Central memory CD4-positive, alpha-beta T cell (primary cell): ENCODE results near the gene PRG3.

Experiments used
- DNase-seq: peaks from one replicate; pipeline ENCODE4 v3.0.0; 2022
- total RNA-seq, 3 experiments: gene quantifications; one replicate each; lab custom pipeline; 2026; lab: John Stamatoyannopoulos, UW

PRG3 gene, protein sequence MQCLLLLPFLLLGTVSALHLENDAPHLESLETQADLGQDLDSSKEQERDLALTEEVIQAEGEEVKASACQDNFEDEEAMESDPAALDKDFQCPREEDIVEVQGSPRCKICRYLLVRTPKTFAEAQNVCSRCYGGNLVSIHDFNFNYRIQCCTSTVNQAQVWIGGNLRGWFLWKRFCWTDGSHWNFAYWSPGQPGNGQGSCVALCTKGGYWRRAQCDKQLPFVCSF
- total RNA-seq: 0 reads per million in 3 experiments

DNA sequence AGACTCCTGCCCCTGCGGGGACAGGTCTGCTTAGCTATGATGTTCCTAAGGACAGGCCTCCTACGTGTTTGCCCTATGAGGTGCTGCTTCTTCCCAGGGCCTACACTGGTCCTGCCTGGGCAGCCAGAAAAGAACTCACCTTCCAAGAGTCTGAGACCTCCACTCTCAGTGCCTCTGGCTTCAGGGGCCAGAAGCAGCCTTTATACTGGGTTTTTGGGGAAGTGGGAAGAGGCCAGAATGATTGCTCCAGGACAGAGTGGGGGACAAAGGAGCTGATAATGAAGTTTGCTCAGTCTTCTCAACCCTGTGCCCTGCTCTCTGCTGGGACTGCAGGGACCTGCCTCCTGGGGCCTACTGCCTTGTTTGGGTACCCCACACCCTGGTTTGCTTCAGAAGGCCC lies at the start of gene PRG3:
PRG3 (minus strand) TSS at position 176 of the 400 bp plus-strand sequence. CDS start 442 bp downstream, outside the sequence.
- DNase-seq: no peak

DNA sequence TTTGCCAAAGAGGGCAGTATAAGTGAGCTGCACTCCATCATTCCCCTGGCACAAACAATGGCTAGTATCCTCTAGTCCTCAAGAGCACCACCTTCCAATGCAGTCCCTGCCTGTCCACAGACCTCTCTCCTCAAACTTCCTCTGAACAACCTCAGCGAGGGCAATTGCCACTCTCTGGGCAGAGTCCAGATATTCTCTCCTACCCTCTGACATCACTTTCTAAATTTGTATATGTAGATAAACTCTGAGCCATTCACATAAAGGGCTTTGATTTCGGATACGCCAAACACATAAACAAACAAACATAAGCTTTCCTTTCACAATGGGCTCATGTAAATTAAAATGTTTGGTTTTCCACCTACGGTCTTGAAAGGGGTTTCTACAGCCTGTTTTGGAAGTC lies 49.0 kb upstream of the PRG3 start:
- no peak for DNase-seq

DNA sequence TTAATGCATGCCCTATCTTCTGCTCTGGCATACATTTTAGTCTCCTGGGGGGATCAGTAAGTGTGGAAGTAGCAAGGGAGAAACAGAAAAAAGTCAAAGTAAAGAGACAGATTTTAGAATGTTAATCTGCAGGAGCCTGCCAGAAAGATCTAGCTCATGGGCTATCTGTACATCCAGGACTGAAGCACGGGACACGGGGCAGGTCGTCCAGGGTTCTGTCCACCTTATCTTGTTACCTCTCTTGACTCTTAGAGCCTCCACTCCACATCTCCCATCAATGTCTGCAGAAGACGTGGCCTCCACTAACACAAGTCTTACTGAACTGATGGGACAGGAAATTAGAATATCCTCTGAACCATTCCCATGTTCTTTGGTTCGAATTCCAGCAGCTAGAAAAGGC lies 47.7 kb upstream of the PRG3 start:
- DNase-seq: no peak

DNA sequence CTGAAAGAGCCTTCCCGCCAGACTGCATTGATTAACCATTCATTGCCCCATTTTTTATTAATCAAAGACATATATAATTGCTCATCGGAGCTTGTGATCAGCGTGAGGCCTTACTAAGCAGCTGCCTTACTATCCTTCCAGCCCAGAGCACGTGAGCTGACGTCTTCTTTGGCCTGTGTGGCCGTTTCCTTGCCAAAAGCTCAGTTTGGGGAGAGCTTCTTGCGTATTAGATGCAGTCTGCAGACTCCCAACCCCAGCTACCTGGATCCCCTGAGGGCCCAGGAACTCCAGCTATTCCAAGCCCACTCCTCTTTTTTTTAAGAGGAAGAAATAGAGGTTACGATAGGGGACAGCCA lies 46.8 kb upstream of the PRG3 start:
- DNase-seq: no peak

DNA sequence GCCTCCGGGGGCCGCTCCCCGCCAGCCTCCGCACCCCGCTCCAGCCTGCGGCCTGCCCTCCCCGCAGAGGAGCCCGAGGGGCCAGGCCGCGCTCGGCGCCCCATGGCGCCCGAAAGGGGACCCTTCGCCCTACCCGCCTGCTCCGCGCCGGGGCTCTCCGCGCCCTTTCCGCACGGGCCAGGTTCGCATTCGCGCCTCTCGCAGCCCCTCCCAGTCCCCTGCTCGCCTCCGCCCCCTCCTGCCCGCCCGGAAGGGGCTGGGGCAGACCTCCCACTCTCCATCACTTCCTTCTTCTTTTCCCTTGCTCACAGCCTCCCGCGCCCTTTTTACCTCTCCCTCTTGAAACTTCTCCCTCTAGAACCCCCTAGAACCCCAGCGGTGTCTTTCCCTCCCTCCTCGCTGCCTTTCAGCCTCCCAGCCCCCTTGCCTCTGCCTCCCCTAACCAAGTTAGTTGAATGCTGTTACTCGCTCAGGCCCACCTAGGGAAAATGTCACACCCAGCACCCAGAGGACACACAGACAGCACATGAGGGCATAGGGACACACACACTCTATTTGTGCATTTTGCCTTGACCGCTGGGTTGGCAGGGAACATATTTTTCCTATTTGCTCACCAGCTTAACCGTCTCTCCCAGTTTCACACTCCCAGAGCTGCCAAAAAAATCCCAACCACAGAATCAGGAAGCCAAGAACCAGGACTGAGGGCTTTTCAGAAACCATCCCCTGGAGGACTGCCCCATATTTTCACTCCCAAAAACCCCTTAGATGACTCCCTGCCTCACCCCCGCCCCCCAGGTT lies 46.2 kb upstream of the PRG3 start, which contains the start of gene SLC43A3:
SLC43A3 (minus strand) TSS at position 193 of the 798 bp plus-strand sequence. CDS start 949 bp downstream, outside the sequence.
- DNase-seq: peak; percentile 25

DNA sequence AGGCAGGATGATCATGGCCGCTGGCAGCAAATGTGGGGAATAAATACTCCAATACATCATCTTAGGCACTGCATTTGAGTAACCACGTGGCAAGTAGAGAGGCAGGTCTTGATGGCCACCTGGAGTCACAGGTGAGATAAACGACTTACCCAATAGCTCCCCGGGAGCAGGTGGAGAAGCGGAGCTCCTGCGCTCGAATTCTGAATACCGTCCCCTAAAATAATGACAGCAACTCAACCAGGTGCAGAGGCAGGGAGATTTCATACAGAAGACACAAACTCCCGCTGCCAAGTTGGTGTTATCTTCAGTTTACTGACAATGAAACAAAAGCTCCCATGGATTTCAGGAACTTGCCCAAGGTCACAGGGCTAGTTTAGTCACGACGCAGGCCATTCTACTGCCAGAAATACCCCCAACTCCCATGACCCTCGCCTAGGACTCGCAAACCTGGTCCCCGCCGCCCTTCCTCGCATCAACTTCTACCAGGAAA lies 45.5 kb upstream of the PRG3 start:
- DNase-seq: peak; percentile 2

DNA sequence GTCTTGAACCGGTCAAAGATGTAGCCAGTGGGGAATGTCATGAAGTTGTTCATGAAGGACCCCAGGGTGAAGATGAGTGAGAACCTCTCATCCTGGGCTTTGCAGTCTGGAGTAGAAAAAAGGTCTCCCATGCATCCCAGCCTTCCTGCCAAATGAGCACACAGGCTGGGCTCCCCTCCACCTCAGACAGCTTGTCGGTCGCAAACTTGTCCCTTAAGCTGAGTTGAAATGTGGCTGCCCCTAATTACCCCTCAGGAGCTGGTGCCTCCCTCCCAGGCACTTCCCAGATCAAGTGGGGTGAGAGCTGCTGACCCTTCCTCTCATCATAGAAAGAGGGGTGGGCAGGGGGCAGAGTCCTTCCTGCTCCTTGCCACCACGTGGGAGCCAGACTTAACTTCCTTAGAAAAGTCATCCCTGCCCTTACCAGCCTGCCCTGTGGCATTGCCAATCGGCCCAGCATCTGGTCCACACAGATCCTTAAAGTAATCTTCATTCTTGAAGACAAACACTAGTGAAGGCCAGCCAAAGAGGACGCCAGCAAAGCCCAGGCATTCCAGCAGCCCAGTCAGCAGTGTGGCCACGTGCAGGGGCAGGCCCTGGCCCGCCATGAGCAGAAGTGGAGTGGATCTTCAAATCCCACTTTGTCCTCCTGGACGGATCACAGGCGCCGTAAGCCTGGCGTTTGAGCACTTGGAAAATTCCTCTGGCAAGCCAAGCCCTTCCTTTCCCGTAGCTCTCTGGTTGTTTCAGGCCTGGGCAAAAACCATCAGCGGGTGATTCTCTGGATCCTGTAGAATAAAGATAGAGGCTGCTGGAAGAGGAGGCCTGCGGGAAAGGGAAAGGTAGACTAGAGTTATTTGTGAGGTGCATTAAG lies 44.9 kb upstream of the PRG3 start:
- no peak for DNase-seq

DNA sequence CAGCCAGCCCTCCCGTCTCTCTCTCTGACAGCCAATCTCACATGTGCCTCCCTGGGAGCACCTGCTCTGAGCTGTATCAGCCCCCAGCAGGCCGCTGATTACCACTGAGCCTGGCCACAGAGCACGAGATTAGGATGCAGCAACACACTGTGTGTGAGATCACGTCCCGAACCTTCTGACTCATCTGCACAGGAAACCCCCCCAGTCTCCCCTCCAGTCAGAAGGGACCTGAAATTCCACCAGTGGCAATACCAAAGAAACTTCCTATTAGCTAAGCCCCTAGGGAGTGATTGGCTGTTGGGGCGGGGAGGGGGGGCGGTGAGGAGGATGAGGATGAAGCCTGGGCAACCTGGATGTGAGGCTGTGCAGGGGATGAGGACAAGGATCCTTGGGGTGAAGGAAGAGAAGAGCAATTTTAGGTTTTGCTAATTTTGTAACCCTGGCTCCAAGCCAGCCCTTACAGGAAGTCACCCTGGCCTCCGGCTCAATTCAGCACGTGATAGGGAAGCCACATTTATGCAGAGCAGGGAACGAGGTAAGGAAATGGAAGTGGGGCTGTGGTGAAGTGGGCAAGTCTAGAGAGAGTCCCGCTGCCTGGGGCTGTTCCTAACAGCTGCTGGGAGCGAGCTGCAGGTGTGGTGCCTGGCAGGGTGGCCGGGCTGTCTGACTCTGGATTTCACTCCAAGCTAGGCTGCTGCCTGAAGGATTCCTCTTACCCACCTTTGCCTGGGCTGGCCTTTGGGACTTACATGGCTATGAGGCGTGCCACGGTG lies 44.0 kb upstream of the PRG3 start:
- DNase-seq: peak; percentile 75

DNA sequence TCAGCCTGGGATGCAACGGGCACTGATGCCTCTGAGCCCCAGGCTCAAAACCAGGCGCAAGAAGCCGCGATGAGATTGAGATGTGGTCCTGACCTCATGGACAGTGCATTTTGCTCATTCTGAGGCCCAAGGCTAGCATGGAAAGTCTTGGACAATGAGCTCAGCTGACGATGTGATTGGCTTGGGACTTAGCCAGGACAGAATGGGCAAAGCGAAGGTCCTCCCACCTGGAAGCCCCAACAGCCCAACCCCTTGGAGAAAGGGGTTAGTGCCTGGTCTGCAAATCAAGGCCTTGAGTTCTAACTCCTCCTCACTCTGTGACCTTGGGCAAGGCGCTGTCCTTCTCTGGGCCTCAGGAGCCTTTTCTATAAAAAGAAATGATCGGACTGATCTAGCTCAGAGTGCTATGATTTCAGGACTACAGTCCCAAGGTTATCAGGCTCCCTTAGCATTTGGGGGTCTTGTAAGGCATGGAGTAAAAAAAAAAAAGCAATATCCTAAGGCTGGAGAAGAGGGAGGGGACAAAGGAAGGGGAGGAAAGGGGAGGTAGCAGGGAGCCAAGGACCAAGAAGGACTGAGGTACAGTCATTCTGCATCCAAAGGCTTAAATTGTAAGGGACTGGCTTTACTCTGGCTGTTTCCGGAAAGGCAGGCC lies 43.3 kb upstream of the PRG3 start:
- DNase-seq: no peak

DNA sequence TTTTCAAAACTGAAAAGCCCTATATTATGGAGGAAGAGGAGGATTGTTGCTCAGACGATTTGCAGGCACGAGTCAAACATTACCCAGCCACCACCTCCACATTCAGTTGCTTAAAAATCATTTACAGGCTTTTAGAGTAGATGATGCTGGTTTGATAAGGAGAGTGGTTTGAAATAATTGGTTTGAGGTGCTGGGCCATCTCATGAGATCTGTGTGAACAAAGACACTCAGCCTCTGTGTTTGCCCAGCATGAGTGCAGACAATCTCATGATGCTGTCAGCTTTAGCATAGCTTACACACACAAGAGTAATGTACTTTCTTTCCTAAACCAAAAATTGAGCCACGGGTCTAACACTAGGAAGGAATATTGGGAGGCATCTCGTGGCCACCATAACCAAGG lies 41.7 kb upstream of the PRG3 start:
- DNase-seq: no peak

DNA sequence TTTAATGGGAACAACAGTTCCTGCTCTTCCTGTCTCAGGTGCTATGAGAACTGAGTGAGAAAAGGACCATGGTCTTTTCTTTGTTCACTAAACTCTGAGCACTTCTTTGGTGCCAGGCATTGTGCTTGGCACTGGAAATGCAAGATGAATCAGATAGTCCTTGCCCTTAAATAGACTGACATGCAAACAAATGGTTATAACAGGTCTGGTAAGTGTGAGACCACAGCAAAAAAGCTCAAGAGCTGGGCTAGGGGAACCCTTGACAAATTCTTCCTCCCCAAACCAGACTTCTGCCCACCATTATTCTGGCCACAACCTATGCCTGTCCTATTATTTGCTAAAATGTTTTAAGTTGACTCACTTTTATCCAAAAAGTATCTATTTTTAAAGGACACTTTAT lies 40.9 kb upstream of the PRG3 start:
- no peak for DNase-seq

DNA sequence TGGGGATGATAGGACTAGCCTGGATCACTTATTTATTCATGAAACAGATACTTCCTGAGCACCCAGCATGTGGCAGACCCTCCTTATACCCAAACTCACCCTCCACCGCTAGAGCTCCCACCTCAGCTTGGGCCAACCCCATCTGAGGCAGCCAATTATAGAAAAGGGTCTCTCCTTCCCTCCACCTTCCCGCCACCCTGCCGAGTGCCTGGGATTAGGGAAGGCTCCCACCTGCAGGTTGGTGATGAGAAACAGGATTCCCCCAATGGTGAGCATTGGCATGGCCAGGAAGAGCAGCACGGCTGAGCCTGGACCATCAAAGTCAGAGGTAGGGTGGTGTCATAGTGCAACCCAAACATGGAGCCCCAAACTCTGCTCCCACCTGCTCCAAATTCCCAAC lies 40.1 kb upstream of the PRG3 start:
- DNase-seq: no peak

DNA sequence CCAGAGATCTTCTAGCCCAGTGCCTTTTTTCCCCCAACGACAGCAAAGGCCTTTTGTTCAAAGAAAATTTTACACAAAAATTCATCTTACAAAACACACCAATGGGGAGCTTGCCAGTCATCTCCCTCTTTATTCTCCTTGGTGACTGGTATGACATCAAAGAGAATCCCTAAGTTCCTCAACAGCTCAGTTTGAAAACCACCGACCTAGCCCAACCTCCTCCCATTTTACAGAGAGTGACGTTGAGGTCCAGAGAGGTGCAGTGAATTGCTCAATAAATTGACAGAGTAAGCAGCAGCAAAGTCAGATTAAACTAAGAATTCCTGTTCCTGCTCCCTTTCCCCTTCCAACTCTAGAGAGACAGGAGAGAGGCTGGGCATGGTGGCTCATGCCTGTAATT lies 38.2 kb upstream of the PRG3 start:
- DNase-seq: no peak

DNA sequence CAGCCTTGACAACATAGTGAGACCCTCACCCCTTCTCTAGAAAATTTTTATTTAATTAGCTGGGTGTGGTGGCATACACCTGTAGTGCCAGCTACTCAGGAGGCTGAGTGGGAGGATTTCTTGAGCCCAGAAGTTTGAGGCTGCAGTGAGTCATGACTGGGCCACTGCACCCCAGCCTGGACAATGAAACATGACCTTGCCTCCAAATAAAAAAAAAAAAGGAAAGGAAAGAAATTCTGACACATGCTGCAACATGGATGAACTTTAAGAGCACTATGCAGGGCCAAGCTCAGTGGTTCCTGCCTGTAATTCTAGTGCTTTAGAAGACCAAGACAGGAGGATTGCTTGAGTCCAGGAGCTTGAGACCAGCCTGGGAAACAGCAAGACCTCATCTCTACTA lies 37.2 kb upstream of the PRG3 start:
- DNase-seq: no peak

DNA sequence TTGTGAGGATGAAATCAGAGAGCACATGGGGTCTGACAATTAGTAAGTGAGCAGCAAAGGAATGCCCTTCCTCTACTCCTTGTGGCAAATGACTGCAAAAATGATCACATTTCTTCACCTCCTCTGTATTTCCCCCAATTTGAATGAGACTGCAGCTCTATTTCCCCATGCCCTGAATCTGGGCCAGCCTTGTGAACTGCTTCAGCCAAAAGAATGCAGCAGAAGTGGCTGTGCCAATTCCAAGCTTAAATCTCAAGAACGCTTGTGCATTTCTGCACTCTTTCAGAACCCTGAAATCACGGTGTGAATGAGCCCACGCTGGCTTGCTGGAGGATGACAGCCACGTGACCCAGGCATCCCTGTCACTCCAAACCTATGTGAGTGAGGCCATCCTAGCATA lies 36.1 kb upstream of the PRG3 start:
- no peak for DNase-seq

DNA sequence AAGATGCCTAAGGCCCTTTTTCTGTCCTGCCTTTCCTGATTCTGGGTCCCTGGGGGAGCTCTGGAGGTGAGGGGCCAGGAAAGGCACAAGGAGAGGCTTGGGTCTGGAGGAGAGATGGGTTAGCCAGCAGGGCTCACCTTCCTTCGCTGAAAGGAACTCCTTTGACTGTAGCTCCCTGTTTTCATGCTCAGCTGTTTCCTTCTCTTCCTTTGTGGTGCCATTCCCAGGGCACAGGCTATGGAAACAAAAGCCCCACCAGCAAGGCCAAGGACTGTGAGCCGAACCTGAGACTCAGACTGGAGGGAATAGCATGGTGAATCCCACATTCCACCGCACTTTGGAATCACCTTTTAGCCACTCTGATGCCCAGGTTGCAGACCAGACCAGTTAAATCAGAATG lies 35.5 kb upstream of the PRG3 start:
- DNase-seq: no peak

DNA sequence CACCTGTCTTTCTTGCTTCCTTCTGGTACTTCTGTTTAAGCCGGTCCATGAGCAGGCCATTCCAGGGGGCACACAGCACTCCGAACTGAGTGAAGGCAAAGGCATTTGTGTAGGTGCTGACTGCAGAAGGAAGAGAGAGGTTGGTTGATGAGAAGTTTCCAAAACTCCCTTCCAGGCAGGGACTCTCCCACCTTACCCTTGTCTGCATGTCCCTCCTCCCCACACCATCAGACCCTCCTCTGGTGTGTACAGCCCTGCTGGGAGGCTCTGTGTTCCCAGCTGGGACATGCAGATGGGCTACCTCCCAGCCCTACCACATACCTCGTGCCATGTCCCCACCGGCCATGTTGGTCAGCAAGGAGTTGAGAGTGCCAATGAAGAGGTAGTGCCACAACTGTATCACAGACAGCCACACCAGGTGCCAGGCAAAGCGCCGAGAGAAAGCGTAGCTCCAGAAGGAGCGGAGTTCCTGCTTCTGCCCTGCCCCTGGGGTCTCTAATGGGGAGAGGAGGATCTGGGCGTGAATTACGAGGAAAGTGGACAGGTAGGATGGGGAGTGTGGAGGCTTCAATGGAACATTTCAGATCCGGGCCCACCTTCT lies 33.8 kb upstream of the PRG3 start:
- no peak for DNase-seq

DNA sequence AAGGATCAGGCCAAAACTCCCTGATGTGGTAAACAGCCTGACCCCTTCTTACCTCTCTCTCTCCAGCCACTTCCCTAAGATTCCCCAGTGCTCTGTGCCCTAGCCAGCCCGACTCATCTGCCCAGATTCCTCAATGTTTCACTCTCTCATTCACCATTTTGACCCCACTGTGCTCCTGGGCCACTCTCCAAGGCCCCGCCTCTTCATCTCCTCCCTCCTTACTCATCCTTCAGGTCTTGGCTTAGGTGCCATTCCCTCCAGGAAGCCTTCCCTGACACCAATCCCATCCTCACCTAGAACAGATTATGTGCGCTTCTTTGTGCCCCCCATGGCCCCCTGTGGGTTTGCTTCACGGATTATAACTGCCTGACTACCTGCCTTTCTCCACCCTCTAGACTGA lies 32.7 kb upstream of the PRG3 start:
- no peak for DNase-seq

DNA sequence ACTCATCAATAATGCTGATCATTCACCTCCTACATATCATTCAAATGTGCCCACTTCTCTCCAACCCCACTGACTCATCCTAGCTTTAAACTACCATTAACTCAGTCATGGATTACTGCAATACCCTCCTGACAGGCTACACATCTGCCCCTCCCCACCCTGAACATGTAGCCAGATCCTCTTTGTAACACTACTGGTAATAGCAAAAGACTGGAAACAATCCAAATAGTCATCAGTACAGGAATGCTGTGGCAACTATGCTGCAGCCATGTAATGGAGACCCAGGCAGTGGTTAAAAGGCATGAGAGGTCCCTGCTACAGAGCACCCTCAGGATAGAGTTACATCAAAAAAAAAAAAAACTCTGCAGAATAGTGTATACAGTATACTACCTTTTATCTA lies 29.3 kb upstream of the PRG3 start:
- no peak for DNase-seq

DNA sequence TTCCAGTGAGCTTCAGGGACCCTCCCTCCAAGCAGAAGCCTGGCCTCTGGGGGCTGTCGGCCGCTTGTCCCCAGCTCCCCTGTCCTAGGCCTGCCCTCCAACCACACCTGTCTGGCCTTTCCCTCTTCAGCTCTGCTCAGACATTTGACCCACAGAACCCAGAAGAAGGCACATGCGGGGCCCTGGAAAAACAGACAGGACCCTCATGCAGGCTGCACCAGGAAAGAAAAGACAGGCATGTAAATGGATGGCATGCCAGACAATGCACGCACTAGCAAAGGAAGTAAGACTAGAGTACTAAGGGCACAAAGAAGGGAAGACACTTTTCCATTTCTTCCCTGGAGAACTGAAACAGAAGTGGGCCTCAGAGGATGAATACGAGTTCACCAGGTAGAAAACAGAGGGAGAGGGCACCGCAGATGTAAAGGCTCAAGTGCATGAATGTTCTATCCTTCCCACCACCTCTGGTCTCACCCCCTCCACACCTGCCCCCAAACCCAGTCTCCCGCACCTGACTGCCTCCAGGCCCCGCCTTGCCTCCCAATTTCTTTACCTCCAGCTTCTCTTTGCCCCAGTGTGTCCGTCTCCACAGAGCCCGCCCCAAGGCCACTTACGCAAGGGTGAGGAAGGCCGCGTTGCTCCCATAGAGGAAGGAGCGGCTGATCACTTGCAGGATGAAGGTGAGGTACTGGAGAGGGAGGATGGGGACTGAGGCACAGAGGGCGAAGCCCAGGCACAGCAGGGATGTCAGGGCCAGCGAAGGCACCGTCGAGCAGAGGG lies 28.6 kb upstream of the PRG3 start:
- DNase-seq: no peak

DNA sequence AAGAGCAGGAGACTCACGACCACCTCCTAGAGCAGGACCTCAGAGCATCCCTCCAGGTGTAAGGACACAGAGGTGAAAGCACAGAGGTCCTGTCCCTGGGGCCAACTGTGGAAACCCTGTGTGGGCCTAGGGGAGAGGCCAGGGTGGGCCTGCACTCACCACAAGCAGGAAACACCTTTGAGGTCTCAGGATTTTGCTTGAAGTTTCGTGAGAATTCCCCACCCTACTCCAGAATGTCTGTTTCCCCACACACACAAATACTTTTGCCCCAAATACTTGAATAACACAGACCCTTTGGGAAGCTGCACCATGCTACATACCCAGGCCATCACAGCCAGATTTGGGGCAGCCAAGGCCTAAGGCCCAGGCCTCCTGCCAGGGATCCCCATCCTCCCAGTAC lies 27.8 kb upstream of the PRG3 start:
- DNase-seq: no peak
